ENCODE data around the gene CDH15. TPM values are rescaled to one million over a fixed set of nuclear protein-coding genes. Genes with fewer than 3 reads are reported as not detected.
"Not testable (repeated sequence)": the region's sequence is repeated elsewhere in the genome, so short reads cannot be mapped to it uniquely, and the experiment has no call there.

Gene CDH15
- total RNA-seq, 1 experiment from 2014 or later, result not detected

DNA sequence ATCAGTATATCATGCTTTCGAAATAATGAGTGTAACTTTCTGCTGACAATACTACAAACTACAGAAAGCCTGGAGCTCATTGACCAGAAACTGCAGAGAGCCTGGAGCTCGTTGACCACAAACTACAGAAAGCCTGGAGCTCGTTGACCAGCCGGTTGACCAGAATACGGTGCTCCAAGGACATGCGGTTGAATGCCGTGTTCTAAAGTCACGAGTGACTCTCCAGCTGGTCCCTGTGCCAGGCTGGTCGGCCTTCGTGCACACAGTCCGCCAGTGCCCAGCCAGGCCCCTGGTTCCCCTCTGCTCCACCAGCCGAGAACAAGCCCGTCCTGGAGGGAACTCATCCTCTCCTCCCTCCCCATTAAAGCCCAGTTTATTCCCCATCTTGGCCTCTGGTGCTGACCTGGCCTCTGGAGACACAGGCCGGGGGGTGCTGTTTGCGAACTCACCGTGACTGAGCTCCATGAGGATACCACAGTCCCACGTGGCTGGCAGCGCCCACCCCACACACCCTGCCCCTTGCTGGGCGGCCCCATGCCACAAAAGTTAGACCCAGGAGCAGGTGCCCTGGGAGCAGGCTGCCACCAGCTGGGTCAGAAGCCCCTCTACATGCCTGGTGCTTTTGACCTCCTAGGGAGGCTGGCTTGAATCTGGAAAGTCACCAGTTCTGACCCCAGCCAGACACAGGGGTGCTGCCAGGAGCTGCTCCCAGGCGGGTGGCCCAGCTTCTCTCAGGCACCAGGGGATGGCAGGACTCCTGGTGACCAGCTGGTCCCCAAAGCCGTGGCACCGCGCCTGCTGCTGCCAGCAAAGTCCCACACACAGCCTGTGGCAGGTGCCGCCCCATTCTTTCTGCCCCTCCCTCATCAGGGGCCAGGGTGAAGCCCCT, 15.5 kb upstream of the CDH15 start:
- no peak for DNase-seq (ENCODE audit: low spot score)

- DNase-seq (ENCODE audit: low spot score), result no peak
Measured at GRCh38 chr16:89156740-89157645, 14.6 kb upstream of the CDH15 start.

- no peak for DNase-seq (ENCODE audit: low spot score)
Measured at GRCh38 chr16:89157778-89158177, 13.8 kb upstream of the CDH15 start.

DNA sequence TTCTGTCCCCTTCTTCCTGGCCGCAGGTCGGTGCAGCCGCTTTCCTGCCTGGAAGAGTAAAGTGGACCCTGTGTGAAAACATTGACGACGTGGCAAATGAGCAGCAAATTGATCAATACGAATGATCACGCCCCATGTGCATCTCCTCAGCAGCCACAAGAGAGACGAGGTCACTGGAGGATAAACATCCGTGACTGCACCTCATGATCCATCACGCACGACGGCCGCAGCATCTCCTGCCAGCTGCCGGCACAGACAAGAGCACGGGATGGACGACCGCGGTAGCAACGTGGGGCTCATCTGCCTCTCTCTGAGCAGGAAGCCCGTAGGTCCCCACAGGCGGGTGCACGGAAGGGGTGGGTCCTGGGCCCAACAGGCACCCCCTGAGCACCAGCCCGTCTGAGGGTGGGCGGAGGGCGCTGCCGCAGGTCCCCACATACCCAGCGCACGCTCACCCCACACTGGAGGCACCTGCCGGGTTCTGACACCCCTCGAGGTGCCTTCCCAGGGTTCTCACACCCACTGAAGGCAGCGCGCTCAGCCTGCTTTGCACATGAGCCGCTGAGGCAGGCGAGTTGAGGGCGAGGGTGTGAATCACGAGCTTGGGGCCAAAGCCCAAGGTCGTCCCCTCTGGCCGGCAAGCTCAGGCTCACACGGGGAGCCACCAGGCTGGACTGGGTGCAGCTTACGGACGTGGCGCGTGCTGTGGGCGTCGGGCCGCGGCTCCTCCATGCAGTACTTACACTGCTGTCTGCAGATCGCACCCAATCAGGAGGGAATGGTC, 12.3 kb upstream of the CDH15 start:
- no peak for DNase-seq (ENCODE audit: low spot score)

DNA sequence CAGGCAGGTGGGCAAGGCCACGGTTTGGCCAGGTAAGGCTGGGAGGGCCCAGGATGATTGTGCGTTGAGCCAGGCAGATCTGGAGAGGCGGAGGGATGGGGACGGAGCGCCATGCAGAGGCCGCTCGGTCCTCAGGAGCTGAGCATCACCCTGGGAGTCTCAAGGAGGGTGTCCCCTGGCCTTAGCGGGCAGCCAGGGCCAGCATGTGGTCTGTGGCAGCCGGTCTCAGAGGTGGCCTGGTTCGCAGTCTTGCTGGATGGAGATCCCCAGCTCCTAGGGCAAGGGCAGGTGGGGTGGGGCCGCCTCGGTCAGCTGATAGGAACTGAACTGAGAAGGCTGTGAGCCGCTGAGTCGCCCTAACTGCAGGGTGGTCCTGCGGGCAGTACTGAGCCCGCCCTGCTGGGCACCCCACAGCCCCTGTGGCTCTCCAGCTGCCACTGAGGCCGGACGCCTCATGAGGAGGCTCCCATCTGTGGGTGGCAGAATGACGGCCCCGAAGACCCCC, 11.6 kb upstream of the CDH15 start:
- no peak for DNase-seq (ENCODE audit: low spot score)

DNA sequence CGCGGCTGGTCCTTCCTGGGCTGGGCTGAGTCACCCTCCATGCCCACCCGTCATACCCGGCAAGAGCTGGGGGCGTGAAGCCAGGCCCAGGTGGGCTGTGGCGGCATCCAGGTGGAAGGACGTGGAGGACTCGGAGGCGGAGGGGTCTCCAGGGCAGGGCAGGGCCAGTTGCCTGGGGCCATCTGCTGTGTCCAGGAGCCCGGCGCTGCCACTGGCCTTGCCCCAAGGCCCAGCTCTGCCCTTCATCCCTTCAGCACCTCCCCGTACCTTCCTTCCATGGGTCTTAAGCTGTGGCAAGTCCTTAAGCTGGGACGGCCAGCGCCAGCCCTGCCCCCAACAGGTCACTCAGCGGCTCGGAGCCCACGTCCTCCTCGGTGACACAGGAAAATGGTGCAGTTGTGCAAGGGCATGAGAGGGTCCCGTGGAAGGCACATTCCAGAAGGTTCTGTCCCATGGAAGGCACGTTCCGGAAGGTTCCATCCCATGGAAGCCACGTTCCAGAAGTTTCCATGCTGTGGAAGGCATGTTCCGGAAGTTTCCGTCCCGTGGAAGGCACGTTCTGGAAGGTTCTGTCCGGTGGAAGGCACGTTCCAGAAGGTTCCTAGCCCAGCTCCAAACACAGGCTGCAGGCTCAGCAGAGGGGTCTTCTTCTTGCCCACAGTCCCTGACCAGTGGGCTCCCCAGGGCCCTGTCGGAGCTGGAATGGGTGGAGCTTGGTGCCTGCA, 10.4 kb upstream of the CDH15 start:
- DNase-seq (ENCODE audit: low spot score), result no peak

GRCh38 chr16:89161763-89162713, 9.5 kb upstream of the CDH15 start:
- DNase-seq (ENCODE audit: low spot score), result no peak

- DNase-seq (ENCODE audit: low spot score), result no peak
Measured at GRCh38 chr16:89163297-89163696, 8.3 kb upstream of the CDH15 start.

DNA sequence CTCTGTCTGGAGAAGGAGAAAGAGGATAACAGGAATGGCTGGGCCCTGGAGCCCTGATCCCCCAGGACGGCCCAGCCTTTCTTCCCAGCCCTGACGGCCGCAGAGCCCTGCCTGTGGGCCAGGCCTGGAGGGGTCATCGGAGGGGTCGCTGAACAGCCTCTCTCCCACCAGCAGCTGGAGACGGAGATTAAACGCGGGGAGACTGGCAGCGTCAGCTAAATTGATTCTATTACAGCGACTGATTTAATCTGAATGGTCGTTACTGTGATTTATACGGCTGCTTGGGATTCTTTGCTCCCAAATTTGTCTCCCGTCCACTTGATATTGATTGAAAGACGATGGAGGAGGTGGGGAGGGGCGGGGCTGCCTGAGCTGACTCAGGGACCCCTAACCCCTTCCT, 7.1 kb upstream of the CDH15 start:
- DNase-seq (ENCODE audit: low spot score), result no peak

DNA sequence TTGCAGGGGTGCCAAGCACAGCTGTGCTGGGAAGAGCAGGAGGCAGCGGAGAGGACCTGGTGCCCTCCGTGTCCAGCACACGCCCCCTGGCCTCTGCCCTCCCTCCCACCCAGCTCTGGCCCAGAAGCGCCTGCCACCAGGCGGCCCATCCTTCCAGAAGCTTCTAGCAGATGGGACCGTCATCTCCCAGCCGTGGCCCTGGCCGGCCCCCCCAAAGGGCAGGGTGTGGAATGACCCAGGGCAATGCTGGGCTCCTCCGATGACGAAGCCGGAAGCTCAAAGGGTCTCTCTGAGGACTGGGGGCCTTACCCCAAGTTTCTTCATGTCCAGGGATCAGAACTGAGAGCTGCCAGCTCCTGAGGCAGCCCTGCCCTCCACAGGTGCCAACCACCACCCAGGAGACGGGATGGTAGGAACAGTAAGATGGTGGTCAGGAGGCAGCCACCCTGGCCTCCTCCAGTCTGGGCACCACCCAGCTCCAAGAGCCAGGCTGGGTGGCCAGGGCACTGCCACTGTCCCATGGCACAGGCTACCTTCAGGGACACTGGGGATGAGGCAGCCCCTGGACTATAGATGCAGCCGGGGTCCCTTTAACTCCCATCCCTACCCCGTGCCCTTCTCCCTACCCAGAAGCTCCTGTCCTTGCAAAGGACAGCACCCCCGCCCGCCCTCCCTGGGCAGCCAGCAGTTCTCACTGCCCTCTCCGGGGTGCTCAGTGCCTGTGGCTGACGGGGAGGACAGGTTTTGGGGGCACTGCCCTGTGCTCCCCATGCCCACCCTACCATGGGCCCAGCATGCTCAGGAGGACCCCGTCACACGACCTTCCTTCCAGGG, 6.5 kb upstream of the CDH15 start:
- DNase-seq (ENCODE audit: low spot score), result no peak

GRCh38 chr16:89165681-89165979, 5.9 kb upstream of the CDH15 start:
- DNase-seq (ENCODE audit: low spot score), result not testable (repeated sequence)

GRCh38 chr16:89166696-89167424, 4.7 kb upstream of the CDH15 start:
- no peak for DNase-seq (ENCODE audit: low spot score)

- DNase-seq (ENCODE audit: low spot score), result peak; percentile 62
Measured at GRCh38 chr16:89167425-89167941, 4.1 kb upstream of the CDH15 start.

DNA sequence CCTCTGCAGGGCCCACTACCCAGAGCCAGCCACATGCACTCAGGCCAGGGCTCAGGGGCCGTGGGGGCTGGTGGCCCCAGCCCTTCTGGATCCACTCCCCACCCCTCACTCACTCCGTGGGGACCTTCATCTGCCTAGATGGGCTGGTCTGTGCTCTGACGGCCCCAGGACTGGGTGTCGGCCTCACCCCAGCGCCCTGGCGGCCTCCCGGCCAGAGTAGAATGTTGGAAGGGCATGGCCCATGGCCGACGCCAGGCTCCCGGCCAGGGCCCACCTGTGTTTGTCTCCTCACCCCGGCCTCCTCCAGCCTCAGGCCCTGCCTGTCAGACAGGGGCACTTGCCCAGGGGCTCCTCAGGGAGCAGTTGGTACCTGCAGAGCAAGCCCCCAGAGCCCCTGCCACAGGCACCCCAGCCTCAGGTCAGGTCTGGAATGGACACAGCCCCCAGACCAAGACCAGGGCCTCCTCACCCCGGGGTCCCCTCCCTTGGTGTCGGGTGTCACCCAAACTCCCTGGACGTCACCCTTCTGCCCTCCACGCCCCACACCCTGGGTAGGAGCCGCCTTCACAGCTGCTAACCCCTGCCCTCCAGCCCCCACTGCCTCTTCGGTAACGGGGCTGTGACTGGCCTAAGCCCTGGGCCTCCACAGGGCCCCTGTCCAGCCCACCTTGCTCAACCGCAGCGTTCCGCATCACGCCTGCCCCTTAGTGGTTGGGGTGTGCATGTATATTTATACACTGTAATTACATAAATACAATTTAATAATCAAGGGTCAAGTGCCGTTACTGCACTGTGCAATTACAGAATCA, 3.0 kb upstream of the CDH15 start:
- no peak for DNase-seq (ENCODE audit: low spot score)

DNA sequence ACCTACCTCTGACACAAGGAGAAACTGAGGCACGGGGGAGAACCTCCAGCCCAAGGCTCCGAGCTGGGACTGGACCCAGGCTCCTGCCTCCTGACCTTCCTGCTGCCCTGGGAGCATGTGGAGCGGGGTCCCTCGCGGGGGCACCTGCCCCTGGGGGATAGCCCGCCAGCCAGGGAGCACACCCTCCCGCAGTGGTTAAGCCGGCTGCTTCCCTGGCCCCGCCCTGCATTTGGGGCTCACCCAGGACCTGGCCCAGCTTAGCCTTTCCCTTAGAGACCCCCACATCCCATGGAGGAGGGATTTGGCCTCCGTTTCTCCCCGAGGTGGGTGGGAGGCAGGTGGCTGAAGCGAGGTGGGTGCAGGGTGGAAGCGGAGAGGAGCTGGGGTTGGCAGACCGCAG, 1.8 kb upstream of the CDH15 start:
- DNase-seq (ENCODE audit: low spot score), result no peak

GRCh38 chr16:89170346-89171215, 967 bp upstream of the CDH15 start:
- no peak for DNase-seq (ENCODE audit: low spot score)
